ENCODE data around the gene KMT2C.
"Not testable (repeated sequence)": the region's sequence is repeated elsewhere in the genome, so short reads cannot be mapped to it uniquely, and the experiment has no call there.

KMT2C gene

DNA sequence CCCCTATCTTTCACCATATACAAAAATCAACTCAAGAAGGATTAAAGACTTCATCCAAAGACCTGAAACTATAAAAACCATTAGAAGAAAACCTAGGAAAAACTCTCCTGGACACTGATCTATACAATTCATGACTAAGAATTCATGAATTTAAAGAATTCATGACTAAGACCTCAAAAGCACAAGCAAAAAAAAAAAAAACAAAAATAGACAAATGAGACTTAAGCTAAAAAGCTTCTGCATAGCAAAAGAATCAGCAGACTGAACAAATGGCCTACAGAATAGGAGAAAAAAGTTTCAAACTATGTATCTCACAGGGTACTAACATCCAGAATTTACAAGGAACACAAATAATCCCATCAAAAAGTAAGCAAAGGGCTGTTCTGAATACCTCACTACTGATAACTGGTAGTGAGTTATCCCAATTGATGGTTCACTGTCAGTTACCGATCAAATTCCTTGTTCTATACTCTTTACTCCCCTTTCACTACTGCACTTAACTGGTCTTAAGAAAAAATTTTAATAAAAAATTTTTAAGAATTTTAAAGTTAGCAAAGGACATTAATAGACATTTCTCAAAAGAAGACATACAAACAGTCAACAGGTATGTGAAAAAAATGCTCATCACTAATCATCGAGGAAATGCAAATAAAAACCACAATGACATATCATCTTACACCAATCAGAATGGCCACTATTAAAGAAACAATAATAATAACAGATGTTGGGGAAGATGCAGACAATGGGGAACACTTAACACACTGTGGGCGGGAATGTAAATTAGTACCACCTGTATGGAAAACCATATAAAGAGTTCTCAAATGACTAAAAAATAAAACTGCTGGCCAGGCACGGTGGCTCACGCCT lies 33.2 kb downstream of the KMT2C start:
- DNase-seq, result no peak

DNA sequence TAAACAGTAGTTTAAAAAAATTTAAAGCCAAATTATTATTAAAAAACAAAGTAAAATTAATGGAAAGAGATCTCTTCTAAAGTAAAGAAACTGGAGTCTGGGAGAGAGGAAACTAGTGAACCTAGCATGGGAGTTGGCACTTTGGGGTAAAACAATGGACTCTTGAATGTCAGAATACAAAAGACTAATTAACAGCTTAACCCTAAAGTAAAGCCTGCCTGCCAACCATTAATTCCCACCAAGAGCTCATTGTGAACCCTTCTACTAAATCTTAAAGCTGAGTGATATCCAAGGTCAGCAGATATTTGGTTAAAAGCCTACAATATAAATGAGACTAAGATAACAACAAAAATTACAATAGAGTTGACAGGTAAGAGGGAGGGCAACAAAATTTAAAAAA lies 36.5 kb downstream of the KMT2C start:
- no peak for DNase-seq

DNA sequence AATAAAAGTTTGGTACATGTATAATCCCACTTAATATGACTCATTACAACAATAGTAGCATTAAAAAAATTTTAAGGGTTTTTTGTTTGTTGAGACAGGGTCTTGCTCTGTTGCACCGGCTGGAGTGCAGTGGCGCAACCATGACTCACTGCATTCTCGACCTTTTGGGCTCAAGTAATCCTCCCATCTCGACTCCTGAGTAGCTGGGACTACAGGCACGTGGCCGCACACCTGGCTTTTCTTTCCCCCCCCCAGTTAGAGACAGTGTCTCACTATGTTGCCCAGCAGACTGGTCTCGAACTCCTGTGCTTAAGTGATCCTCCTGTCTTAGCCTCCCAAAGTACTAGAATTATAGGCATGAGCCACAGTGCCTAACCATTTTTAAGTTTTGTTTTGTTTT lies 40.7 kb downstream of the KMT2C start:
- DNase-seq, result no peak

DNA sequence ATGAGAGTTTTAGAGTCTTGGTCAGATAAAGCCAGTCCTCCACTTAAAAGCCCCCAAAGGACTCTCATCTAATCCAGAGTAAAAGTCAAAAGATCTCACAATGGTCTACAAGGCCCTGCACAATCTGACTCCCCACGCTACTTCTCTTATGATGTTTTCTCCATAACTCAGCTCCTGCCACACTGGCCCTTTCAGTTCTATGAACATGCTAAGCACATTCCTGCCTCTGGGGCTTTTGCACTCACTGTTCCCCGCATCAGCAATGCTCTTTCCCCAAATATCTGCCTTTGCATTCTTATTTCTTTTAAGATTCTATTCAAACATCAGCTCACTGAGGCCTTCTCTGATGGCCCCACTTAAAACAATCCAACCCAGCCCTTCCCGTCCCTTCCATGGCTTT lies 41.6 kb downstream of the KMT2C start:
- not testable (repeated sequence) for DNase-seq

DNA sequence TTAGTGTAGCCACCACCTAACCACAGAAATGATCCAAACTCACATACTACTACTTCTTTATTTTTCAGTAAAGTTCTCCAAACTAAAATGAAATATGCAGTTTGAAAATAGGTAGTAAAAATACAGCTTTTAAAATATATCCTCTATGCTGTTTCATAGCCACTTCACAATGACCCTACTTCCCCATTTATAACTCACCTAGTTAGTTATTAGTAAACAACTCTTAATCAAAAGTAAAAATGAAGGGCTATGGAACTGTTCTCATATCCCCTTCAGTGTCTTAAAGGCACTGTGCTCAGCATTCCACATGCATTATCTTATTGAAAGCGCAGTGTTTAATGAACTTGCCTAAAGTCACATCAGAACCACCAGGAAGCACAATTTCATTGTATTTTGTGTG lies 43.5 kb downstream of the KMT2C start:
- no peak for DNase-seq

DNA sequence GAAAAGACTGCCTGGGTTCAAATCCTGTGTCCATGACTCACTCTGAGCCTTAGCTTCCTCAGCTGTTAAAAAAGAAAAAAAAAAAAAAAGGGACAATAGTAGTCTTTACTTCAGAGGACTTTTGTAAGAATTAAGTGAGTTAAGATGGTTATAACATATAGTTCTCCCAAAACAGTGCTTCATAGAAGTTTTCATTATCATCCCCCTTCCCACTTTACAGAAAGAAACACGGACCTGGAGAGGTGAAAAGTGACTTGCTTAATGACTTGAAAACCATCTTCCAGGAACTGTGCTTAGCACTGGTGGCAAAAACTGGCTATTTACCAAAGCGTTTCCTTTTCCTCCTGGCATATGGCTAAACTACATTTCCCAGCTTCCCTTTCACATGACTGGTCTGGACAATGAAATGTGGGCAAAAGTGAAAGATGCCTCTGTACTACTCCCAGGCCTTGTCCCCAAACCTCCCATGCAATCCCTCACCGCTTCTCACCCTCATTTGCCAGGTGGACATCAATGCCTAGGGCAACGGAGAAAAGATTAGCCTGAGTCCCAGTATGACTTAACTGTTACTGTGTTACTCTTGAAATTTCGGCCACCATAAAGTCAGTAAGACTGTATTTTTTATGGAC lies 49.6 kb downstream of the KMT2C start:
- DNase-seq, result not testable (repeated sequence)

DNA sequence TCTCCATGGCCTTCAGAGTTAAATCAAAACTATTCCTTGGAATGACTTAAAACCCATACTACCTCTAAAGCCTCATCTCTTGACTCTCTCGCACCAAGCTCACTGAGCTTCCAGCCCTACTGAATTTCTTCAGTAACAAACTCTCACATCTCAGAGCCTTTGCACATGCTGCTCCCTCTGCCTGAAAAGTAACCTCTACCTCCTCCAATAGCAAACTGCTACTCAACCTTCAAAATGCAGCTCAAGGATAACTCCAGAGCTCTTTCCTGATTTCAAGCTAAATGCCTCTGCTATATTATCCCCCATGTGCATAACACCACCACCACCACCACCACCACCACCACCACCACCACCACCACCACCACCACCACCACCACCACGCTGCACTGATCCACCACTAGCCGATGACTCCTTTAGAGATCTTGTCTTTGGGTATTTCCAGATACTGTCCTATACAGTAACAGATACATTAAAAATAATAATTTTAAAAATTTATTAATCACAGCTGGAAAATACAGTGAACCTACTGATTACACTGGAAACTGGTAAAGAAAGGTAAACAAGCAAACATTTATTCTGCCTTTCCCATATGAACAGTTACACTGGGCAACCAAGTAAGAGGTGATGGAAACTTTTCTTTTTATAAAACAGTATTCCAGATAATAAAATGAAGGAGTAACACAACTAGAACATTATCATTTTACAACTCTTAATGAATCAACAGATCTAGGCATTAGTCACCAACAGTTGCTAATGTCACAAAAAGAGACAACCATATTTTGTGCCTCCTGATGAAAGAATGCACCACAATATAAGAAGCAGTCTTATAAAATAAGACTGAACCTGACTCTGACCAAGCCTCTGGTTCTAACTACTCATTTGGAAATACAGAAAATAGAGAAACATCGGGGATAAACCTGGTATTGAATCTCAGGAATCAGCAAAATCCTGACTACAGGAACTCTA lies 51.3 kb downstream of the KMT2C start:
- DNase-seq, result not testable (repeated sequence)

DNA sequence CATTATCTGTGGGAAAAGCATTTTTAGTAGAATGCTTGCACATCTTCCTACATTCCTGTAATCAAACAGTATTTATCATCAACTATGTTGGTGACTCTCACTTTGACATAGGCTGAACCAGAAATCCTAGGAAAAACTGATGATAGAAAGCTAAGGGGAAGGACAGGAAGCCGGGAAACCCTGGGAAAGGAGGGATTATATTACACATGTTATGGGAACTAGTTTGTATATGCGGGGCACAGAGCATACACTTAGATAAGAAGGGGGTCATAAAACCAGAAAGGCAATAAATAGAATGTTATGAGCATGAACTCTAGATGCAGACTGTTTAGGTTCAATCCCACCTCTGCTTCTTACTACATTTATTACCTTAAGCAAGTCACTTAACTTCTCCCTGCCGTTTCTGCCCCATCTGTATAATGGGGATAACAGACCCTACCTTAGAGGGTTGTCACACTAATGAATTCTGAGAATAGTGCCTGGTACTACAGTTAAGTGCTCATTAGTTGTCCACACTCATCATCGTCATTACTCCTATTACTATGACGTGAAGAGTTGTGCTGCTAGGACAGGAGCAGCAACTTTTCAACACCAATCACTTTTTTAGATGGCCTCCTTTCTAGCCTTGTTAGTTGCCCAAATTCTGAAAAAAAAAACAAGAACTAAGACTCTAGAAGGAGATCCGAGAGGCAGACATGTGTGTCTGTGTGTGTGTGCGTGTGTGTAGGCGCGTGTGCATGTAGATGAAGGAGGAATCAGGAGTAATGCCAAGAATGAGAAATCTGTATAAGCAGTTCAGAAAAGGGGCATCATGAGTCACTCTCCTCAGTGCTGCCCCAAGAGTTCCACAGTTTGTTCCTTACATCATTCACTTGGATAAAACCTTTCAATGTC lies 52.2 kb downstream of the KMT2C start:
- DNase-seq, result no peak

DNA sequence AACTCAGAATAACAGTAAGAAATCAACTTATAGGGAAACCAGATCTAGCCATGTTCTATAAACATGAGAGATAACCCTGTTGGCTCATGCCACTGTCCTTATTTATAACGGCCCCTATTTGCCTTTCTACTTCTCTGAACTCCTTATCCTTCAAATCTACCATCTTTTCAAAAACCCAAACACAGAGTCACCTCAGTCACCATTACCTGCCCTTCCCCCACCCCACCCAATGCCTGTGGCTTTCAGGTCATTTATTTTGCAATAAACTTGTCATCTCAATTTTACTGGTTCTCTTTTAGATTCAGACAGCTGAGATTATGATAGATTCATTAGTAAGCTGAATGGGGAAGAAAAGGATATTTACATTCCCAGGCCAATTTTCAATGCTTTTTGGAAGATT lies 53.6 kb downstream of the KMT2C start:
- no peak for DNase-seq

DNA sequence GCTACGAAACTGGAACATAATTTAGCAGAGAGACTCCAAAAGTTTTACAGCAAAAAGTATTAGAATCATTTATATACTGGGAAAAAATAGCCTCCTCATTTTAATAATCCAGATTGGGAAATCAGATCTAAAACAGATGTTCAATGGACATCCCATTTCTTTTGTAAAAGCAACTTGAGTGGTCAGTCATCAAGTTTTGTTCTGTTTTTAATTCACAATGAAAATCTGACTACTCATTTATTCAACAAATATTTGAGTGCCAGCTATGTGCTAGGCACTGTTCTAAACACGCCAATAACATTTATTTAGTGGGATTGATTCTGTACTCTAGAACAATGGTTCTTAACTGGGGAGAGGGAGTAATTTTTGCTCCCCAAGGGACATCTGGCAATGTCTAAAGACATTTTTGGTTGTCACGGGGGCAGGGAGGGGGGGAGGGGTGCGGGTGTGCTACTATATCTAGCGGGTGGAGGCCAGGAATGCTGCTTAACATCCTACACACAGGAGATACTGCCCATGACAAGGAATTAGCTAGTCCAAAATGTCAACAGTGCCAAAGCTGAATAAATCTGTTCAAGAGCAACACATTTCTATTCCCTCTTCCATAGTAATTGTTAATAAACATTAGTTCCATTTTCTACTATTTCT lies 54.7 kb downstream of the KMT2C start:
- DNase-seq, result not testable (repeated sequence)

DNA sequence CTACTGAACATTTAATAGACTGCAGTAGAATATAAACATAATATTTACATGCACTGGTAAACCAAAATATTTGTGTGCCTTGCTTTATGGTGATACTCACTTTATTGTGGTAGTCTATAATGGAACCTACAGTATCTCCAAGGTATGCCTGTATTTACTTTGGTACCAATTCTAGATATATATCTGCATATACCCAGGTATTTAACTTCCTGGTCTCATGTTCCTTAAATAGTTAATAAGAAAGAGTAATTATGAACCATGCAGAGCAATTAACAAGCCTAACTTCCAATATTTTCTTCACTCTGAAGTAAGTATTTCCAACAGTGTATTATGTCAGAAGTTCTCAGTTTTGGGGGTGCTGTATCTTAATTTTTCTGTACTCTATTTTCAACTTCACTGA lies 57.3 kb downstream of the KMT2C start:
- not testable (repeated sequence) for DNase-seq

DNA sequence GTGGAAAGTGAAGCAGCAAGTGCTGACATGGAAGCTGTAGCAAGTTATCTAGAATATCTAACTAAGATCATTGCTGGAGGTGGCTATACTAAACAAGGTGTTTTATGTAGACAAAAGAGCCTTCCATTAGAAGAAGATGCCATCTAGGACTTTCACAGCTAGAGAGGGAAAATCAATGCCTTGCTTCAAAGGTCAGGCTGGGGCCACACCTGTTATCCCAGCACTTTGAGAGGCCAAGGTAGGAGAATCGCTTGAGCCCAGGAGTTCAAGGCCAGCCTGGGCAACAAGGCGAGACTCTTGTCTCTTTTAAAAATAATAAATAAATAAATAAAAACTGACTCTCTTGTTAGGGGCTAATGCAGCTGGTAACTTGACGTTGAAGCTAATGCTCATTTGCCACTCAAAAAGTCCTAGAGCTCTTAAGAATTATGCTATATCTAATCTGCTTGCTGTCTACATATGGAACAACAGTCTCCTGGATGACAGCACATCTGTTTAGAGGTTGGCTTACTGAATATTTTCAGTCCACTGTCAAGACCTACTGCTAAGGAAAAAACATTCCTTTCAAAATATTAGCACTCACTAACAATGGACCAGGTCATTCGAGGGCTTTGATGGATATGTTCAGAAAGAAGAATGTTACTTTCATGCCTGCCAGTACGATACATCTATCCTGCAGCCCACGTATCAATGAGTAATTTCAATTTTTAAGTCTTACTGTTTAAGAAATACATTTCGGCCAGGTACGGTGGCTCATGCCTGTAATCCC lies 58.9 kb downstream of the KMT2C start:
- DNase-seq, result not testable (repeated sequence)

DNA sequence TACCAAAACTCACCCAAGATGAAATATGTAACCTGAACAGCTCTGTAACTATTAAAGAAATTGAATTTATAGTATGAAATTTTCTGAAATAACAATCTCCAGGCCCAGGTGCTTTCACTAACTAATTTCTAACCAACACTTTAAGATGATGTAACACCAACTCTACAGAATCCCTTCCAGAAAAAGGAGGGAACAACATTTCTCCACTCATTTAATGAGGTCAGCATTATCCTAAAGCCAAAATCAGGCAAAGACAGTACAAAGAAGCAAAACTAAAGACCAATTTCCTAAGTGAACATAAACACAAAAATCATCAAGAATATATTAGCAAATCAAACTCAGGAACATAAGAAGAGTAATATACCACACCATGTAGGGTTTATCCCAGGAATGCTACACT lies 65.5 kb downstream of the KMT2C start:
- no peak for DNase-seq

DNA sequence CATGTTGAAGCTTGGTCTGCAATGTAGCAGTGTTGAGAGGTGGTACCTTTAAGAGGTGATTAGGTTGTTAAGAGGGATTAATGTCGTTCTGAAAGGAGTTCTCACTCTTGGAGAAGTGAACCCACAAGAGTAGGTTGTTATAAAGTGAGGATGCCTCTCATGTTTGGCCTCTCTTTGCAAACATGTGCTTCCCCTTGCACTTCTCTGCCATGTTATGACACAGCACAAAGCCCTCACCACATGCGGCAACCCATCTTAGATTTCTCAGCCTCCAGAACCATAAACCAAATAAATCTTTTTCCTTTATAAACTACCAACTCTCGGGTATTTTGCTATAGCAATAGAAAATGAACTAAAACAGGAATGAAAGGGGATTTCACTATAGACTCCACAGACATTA lies 66.3 kb downstream of the KMT2C start:
- DNase-seq, result no peak

DNA sequence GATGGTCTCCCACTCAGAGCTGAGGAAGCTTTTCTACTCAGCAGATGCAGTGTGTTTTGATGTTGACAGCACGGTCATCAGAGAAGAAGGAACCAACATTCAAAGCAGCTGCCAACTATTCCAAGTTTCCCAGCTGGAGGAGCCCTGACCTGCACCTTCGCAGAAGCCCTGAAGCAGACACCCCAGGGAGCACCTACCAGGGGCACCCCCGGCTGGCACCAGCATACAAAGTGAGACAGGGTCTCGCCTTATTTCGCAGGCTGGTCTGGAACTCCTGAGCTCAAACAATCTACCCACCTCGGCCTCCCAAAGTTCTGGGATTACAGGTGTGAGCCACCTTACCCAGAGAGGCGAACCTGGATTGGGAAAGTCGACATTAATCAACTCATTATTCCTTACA lies 68.6 kb downstream of the KMT2C start:
- no peak for DNase-seq

DNA sequence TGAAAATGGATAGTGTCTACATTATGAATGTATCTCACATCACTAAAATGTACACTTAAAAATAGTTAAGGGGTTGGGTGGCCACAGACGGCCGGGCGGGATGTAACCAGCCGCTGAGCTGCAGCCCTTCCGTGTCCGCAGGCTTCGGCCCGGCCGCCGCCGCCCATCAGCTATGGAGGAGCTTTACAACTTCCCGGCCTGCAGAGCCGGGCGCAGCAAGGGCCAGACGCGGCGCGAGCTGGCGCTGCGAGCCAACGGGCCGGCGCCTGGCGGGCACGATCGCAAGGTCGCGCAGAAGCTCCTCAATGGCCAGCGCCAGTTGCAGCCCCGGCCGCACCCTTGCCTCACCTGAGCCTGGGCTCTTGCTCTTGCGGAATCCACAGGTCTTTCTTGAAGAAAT lies 69.1 kb downstream of the KMT2C start:
- DNase-seq, result no peak

DNA sequence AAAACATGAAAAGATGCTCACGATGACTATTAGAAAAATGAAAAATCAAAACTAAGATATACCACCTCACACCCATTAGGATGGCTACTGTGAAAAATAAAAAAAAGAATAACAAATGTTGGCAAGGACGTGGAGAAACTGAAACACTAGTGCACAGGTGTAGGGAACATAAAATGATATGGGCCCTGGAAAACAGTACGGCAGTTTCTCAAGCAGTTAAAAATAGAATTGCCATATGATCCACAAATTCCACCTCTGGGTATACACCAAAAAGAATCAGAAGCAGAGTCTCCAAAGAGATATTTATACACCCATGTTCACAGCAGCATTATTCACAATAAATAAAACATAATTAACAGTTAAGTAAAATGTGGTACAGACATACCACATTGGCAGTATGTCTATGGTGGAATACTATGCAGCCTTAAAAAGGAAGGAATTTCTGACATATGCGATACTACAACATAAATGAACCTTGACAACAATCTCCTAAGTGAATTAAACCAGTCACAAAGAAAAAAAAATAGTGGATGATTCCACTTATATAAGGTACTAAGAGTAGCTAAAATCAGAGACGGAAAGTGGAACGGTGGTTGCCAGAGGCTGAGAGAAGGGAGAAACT lies 69.7 kb downstream of the KMT2C start:
- no peak for DNase-seq

DNA sequence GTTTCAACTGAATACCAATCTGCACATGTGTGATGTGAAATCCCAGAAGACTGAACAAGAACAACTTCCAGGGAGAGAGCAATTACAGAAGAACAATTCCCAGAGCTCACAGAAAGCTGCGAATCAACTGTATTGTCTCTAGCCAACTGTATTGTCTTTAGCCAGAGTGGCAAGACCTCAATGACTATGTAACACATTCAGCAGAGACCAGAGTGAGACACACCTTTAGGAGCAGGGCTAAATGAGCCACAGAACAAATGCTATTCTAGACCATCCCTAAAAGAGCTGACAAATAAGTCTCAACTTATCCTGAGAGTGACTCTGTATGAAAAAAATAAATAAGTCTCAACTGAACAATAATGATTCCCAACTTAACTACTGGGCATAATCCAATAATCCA lies 72.0 kb downstream of the KMT2C start:
- no peak for DNase-seq

DNA sequence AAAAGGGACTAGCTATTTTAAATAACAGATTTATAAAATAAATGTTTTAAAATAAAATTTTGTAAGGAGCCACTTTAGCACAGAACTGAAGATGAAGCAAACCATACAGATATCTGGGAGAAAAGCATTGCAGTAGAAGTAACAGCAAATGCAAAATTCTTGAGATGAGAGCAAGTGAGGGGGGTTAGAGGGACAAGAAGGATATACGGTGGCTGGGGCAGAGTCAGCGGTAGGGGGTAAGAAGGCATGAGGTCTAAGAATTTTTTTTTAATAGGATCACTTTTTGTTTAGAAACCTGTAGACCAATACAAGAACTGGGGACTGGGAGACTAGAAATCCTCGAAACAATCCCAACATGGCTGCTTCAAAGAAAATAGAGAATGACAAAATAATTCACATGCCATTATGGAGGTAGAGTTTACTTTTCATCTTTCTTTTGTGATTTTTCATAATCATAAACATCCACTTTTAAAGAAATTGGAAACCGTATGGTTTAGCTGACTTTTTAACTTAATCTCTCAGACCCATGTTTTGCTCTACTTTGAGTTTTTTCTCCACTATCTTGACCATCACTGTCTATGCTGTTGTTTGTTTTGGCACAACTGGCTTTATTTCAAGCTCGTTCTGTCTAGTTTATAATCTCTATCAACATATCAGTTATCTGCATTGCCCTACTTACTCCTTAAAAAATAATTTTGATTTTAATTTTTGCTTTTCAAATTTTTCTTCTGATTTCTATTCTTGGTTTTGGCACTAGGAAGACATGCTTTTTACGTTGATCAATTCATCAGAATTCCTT lies 73.5 kb downstream of the KMT2C start:
- DNase-seq, result no peak

All from KG1 (cell line).